Measurements from ENCODE around the gene ZNF23.
A peak's percentile ranks its signal among the peaks of the same experiment; 100 is the strongest.

DNA sequence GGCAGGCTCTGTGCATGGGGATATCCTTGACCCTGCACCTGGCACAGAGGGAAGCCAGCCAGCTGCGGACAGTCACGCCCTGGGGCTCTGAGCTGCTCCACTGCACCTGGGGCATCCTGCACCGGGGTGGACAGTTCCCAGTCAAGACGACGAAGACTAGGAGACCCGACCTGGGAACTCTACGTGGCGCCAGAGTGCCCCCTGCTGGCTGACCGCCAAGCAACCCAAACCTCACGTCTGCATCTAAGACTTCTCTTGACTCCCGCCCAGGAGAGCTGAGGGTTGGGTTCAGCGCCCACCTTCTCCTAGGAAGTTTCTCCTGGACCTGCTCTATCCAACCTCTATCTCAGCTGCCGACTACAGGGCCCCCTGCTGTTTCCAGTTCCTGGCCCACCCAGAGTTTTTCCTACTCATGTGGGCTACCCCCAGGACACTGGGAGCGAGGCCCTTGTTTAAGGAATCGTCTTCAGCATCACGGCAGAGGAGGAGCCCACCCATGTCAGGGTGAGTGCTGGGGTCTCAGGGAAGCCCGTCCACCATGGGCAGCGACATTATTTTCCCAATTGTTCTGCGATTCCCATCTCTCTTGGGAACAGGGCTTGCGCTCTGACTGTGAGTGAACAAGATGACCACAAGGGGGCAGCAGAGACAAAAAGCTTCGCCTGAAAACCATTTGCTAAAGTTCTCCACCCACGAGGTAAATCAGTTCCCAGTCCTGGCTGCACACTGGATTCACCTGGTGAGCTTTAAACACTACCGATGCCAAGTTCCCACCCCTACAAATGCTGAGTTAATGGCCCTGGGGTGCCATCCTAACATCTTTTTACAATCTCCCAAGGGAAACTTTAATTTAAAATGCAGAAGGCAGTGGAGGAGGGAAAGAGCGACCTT is 49.5 kb downstream of the ZNF23 start:
- TF ChIP-seq, protein P1, sequence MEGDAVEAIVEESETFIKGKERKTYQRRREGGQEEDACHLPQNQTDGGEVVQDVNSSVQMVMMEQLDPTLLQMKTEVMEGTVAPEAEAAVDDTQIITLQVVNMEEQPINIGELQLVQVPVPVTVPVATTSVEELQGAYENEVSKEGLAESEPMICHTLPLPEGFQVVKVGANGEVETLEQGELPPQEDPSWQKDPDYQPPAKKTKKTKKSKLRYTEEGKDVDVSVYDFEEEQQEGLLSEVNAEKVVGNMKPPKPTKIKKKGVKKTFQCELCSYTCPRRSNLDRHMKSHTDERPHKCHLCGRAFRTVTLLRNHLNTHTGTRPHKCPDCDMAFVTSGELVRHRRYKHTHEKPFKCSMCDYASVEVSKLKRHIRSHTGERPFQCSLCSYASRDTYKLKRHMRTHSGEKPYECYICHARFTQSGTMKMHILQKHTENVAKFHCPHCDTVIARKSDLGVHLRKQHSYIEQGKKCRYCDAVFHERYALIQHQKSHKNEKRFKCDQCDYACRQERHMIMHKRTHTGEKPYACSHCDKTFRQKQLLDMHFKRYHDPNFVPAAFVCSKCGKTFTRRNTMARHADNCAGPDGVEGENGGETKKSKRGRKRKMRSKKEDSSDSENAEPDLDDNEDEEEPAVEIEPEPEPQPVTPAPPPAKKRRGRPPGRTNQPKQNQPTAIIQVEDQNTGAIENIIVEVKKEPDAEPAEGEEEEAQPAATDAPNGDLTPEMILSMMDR (IDR thresholded peaks at IDR 0.05), result peak in 1 of 3 donors; percentile 21
- no peak for TF ChIP-seq POLR2A (IDR thresholded peaks at IDR 0.05)
